Cortex of kidney (tissue), 1 donor: ENCODE results near the gene CCT6B.
"Not testable (repeated sequence)": the region's sequence is repeated elsewhere in the genome, so short reads cannot be mapped to it uniquely, and the experiment has no call there.

Experiments
- DNase-seq: peaks from one replicate; lab custom pipeline; 2025; lab: John Stamatoyannopoulos, UW

CCT6B gene

DNA sequence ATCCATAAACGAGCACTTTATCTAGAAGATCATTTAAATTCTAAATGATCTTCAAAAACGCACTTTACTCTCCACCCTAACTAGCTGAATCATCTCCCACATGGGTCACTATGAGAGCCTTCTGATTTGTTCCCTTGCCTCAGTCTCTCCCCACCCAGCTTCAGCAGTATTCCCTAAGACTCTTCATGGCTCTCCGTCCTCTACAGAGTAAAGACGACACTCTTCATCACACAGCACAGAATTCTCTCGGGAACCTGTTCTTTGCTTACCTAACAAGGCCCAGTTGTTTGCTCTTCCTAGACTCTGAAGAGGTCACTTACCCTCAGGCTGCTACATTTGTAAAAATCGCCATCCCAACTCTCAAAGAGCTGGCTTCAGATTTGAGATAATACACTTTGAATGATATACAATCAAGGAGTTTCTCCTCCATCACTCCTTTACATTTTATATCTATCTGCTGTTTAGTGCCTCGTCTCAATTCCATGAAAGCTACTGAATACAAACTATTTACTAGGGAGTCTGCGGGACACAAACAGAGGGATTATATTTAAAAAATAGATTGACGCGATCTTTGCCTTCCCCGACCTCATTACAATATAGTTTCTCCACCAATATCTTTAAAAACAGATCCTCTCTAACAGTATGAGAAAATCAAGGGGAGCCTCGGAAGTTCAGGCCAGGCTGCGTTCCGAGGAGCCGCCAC is 18.5 kb upstream of the CCT6B start:
- DNase-seq = no peak

DNA sequence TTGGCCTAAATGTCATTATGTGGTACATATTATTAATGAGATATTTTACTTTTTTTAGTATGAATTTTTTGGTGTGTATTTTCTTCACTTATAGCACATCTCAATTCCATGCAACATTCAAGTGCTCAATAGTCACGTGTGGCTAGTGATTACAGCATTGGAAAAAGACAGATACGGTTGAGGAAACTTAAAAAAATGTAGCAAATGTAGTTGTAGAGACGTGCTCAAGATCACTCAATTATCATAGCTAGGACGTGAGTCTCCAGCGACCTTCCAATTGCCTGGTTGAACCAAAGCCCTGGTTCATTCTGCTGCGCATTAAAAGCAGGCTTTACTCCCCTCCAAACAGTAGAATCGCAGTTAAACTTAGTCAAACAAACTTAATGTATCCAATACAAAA is 17.9 kb upstream of the CCT6B start:
- no peak for DNase-seq

DNA sequence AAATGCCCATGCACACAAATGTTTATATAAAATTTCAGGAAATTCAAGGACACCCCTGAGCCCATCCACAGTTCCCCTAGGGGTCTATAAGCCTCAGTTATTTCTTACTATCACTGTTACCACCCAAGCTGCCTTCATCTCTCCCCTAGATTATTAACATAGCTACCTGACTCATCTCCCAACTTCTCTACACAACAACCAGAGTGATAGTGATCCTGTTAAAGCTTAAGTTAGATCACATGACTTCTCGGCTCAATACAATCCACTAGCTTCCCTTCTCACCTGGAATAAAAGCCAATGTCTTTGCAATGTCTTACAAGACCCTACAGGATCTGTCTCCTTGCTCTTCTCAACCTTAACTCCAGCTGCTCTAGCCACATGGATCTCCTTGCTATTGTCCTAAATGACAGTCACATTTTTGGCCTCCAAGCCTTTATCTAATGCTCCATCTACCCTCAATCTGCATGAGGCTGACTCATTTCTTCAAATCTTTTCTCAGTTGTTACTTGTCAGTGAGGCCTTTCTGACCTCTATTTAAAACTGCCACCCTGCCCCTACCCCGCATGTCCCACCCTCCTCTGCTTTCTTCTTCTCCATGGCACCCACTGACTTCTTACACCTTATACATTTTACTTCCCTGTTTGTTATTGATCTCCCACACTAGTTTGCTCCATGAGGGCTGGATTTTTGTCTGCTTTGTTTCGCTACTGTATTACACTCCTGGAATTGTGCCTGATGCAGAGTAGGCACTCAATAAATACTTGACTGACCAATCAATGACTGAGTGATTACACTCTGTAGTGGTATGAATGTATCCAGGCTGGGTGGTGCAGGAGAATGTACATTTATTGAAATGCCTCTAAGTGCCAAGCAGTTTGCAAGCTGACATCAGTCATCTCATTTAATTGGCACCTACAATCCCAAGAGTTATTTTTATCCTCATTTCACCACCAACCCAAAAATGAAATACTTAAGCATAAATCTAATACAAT is 13.8 kb upstream of the CCT6B start:
- no peak for DNase-seq

DNA sequence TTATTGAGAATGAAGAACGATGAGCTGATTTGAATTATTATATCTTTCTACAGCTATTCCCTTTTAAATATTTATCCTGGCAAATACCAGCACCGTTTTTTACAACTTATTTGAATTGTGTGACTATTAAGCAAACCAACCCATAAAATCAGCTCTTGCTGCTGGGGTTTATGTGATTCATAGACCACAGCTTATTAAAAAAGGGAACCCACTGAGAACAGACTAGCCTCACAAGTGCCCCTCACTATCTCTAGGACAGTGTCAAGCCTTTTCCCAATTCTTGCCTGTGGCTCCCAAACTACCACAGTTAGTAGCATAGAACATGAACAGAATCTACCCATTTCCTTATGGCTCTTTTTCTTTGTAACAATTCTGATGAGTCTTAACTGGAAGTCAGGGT is 12.9 kb upstream of the CCT6B start:
- DNase-seq = no peak

DNA sequence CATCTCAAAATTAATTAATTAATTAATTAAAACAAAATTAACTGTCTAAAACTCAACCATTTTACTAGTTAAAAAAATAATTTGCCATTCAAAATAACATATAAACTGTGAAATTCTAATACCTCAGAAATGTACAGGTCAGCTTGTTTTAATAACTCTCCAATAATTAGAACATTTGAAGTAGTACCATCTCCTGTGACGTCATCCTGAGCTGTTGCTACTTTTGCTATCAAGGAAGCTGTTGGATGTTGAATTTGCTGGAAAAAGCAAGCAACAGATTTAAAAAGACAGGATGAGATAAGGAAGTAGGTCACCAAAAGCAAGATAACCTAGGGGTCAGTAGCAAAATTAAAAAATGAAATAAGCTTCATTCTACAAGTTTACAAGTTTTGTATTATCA is 2.8 kb downstream of the CCT6B start:
- no peak for DNase-seq

DNA sequence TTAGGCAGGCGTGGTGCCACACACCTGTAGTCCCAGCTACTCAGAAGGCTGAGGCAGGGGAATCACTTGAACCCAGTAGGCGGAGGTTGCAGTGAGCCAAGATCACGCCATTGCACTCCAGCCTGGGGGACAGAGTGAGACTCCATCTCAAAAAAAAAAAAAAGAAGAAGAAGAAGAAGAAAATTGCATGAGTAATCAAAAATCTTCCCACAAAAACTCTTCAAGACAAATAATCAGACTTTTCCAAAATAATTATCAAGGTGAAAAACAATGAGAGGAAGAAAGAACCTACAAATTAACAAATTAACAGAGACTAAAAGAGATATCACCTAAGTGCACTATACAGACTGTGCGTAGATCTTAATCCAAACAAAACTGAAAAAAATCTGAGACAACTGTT is 10.5 kb downstream of the CCT6B start:
- not testable (repeated sequence) for DNase-seq

DNA sequence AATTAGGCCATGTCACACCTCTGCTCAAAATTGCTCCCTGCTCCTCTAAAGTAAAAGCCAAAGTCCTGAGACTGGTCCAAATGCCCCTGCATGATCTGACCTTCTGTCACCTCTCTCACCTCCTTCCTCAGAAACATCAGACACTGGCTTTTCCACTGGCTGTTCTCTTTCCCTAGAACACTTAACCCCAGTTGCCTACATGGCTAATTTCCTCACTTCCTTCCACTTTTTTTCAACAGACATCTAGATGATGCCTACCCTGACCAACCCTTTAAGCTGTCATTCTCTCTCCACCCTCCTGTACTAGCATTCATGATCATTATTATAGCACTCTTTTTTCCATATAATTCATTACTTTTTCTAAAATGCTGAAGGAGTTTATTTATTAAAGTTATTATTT is 31.0 kb downstream of the CCT6B start:
- DNase-seq = no peak

DNA sequence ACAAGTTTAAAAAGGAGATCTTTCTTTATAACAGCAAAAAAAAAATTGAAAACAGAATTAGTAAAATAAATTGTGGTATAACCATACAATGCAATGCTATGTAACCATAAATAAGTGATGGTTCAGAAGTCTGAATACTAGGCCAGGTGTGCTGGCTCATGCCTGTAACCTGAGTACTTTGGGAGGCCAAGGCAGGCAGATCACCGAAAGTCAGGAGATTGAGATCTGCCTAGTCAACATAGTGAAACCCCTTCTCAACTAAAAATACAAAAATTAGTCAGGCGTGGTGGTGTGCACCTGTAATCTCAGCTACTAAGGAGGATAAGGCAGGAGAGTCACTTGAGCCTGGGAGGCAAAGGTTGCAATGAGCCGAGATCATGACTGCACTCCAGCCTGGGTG is 34.6 kb downstream of the CCT6B start:
- no peak for DNase-seq

DNA sequence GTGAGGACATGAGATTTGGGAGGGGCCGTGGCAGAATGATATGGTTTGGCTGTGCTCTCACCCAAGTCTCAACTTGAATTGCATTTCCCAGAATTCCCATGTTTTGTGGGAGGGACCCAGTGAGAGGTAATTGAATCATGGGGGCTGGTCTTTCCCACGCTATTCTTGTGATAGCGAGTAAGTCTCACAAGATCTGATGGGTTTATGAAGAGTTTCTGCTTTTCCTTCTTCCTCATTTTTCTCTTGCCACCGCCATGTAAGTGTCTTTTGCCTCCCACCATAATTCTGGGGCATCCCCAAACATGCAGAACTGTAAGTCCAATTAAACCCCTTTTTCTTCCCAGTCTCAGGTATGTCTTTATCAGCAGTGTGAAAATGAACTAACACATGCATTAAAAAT is 40.6 kb downstream of the CCT6B start:
- no peak for DNase-seq

DNA sequence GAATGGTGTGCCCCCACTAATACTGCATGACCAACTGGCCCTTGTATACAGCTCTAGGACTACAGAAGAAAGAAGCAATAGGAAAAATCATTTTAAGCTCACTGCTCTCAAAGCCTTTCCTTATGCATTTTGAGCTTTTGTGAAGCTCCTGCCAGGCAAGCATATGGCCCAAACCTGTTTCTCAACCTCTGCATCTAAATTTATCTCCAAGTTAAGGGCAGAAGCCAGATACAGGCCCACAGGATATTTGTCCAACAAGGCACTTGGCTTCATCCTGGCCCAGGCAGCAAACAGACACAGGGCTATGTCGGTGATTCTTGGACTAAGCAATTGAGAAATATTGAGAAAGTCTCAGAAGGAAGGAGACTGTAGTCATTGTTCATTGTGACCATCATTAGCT is 43.9 kb downstream of the CCT6B start:
- no peak for DNase-seq

DNA sequence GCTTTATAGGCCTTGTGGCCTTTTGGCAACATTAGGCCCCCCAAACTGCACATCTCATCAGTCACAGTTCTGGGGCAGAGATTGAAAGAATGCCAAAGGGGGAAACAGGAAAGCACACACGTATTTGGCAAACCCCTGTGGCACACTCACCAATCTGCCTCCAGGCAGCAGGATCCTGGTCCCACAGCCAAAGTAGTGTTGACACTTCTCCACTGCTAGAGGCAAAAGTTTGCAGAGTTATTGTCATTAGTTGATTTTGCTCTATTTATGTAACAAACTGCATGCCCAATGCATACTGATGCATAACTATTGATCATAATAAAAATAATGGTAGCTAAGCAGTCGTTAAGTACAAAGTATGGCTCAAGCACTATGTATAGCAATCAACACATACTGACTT is 45.1 kb downstream of the CCT6B start:
- no peak for DNase-seq

DNA sequence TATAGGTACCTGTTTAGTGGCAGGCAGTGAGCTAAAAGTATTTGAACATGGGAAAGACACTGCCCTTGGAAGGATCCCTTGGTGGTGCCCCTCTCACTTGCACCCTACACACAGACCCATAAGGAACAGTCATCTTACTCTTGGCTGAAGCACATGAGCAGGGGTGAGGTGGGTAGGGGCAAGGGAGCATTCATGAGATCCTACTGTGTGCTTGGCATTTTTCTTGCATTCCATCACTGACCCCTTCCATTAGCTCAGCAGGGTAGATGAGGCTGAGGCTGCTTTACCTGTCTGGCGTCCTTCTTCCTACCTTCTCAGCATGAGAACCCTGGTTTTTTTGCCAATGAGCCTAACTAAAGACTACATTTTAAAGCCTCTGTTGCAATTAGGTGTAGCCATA is 48.3 kb downstream of the CCT6B start:
- no peak for DNase-seq

DNA sequence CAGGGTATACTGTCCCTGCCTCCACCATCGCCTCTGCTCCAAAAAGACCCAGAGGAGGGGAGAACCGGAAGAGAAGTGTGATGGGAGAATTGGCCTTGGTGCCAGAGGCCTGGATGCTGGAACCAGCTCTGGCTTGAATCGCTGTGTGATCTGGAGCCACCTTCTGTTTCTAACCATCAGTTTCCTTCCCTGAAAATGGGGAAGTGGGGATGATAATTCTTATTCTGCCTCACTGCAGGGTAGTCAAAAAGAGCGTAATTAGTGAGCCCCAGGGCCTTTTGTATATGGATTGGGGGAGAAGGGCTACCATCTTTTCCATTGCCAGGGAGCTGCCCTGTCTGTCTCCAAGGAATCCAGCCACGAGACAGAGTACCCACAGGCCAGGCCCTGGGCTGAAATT is 52.2 kb downstream of the CCT6B start:
- DNase-seq = no peak

DNA sequence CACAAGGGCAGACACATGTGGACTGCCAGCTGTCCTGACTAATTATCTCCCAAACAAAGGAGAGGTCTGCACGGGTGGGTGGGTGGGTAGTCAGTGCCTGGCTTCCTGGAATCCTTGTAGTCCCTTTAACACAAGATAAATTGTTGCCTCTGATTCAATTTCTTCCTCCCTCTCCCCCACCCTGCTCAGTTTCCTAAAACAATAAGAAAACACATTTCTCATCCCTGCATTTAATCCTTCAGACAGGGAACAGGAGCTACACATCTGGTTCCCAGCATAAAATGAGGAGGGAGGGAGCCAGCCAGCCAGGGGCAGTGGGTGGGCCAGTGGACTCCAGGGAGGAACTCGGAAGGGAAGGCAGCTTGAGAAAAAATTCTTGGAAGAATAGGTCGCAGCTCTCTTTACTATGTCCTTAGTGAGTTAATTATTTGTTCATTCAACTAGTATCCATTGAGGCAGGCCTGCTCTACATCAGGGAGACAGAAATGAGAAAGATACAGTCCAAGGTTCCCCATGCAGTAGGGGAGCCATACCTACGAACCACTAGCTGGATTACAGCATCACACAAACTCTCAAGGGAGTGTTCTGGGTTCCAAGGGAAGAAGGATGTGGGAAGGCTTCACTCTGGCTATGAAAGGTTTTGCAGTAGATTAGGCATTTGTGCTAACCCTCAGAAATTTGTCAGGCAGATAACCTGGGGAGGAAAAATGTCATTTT is 58.3 kb downstream of the CCT6B start:
- DNase-seq = no peak

DNA sequence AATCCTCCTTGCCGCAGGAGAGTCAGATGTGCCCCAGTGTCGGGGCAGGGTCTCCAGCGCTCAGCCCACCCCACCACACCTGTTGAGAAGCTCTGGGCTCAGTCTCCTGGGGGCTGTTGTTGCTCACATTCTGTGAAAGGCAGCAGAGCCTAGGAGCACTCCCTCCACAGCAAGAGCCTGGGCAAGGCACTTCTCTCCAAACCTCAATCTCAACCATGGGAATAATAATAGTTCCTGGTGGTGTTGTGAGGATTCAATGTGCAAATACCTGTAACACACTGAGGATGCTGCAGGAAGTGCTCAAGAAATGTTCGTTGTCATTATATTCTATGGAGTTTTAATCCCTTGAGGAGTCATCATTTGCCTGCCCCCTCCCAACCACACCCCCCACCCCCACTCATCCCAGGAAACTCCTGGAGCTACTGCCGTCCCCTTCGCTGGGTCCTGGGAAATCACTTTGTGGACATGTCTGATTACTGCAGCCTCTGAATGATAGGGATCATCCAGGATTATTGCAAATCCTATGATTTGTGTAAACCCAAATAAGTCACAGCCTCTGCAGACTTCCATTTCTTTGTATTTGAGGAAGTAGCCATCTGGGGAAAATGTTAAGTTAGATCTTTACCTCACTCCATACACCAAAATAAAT is 61.5 kb downstream of the CCT6B start:
- no peak for DNase-seq

DNA sequence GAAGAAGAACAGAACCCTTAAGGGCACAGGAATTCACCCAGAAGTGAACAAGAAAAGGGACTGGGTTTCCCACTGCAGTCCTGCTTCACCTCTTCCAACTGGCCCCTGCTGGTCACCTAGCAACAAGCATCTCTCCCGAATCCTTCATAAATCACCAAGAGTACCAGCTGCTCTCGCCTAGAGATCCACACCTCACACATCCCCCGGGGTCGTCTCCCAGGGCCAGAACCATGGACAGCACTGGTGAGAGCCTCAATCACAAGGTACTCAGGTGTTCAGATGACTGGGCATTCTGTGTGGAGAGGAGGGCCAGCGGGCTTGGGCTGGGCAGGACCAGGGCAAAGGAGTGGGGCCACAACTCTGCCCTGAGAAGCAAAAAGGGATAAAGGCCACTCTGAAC is 65.9 kb downstream of the CCT6B start:
- no peak for DNase-seq

DNA sequence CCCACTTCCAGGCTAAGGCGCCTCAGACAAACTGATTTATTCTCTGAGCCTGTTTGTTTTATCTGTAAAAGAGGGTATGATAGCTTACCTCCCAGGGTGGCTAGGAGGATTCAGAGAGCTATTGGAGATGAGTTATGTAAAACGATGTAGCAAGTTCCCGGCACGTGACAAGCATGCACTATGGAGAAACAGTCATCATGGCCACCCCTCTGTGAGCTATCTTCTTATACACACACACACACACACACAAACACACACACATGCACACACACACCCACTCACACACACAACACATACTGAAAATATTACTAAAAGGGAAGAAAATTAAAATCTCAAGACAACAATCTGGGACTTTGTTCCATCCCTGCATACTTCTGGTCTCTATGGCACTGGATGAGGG is 66.3 kb downstream of the CCT6B start:
- DNase-seq = no peak

DNA sequence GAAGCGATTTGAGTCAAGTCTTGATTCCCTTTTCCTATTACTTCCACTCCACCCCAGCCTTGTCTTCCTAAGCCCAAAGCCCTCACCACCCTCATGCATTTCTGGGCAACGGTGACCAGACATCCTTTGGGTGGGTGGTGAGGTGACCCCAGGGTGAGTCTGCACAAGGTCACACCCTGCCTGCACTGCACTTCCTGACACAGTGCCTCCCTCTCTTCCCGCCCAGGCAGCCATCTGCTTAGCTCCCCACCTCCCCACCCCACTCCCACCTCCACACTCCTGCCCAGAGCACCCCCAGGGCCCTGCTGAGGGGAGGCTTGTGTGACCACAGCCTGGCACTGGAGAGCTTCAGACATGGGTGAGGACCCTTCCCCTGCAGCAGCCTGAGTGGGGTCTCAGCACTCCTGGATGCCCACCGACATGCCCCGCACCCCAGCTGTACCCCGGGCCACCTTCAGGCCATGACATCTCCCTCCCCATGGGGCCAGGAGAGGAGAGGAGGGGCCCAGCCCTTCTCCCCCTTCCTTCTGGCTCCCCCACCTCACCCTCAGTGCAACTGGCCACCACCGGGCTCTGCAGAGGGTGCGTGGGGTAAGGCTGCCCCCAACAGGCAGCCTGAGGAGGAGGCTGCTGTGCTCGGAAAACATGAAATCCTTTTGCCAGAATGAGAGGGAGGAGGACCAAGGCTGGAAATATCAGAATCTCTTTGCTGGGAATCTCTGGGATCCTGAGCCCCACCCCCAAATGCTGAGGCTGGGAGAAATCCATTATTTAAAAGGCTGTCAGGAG is 68.6 kb downstream of the CCT6B start:
- no peak for DNase-seq

DNA sequence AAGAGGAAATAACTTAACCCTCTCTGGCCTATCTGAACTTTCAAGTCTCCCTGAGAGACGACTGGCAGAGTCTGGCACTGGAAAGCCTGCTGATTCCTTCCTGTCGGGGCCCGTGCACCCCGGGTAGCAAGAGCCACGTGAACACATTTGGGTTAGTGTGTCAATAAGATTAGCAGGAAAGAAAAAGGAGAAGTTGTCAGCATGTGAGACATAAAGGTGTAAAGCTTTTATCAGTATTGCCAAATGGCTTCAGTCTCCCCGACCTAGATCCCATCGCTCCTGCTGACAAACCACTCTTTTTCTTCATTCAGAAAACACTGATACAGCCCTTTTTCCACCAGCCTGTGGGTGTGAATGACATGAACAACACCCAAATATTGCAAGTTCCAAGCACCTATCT is 74.4 kb downstream of the CCT6B start:
- no peak for DNase-seq

DNA sequence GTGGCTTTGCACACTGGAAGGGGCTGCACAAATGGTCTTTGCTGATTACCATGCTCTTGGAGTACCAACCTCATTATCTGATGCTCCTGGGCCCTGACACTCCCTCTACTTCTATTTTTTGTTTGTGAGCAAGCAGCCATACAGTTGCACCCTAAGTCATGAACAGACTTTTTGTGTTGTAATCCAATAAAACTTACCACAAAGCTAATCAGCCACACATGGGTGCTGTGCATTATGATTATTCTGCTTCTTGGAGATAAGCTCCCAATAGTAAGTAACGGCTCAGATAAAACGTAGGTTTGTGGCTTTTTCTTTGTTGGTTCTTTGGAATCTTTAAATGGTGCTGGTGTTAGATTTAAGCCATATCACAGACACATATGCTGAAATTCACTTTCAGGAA is 76.2 kb downstream of the CCT6B start:
- DNase-seq = no peak

DNA sequence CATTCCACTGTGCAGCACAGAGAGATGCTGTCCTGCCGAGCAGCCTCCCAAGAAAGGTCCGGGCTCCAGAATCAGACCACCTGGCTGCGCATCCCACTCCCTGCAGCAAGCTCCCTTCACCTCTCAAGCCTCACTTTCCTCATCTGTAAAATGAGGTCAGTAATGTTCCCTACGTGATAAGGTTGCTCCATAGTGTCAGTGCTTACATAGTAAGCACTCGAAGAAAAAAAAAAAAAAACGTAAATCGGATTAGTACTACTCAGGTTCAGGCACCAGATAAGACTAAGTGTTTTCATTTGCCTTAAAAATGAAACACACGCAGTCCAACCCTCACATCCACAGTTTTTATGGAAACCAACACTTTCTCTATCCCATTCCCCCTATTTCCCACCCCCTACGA is 76.7 kb downstream of the CCT6B start:
- no peak for DNase-seq
